ENCODE results near the gene MYL4.

The MYL4 gene

GRCh38 chr17:47192554-47192953 is 16.6 kb upstream of the MYL4 start:
- Histone ChIP-seq H3K9me3 (ENCODE audit: control insufficient read depth, low read length) (no peaks in the 10 kb centered on the region), H3K27ac (ENCODE audit: insufficient read depth, low read depth, low read length, poor library complexity, severe bottlenecking) (no peak overlapping the region)
- 88 to 97% methylated on average over 4 to 6 of the region's 6 CpGs for WGBS, 2 experiments

GRCh38 chr17:47193931-47194511 is 15.1 kb upstream of the MYL4 start:
- Histone ChIP-seq H3K27me3 (ENCODE audit: control insufficient read depth, insufficient read depth, low read length, poor library complexity, severe bottlenecking) (no peaks in the 10 kb centered on the region), H3K9me3 (ENCODE audit: control insufficient read depth, low read length) (no peaks in the 10 kb centered on the region), H3K27ac (ENCODE audit: insufficient read depth, low read depth, low read length, poor library complexity, severe bottlenecking) (no peak overlapping the region), H3K4me3 (ENCODE audit: insufficient read depth, low read depth, low read length) (no peak overlapping the region), H3K4me1 (ENCODE audit: control insufficient read depth, insufficient read depth, low read length) (no peaks in the 10 kb centered on the region), H3K36me3 (ENCODE audit: control insufficient read depth, insufficient read depth, low read length) (no peaks in the 10 kb centered on the region)
- WGBS, 2 experiments: 97 to 98% methylated on average over 4 of the region's 4 CpGs

More at GRCh38 chr17:47192554-47192953, 16.6 kb upstream of the MYL4 start:
- no peaks in the 10 kb centered on the region for H3K27me3 ChIP-seq (ENCODE audit: control insufficient read depth, insufficient read depth, low read length, poor library complexity, severe bottlenecking)
- no peak overlapping the region for H3K4me3 ChIP-seq (ENCODE audit: insufficient read depth, low read depth, low read length)
- no peaks in the 10 kb centered on the region for H3K4me1 ChIP-seq (ENCODE audit: control insufficient read depth, insufficient read depth, low read length)
- no peaks in the 10 kb centered on the region for H3K36me3 ChIP-seq (ENCODE audit: control insufficient read depth, insufficient read depth, low read length)

GRCh38 chr17:47197821-47198220 is 11.3 kb upstream of the MYL4 start:
- H3K4me3 ChIP-seq (ENCODE audit: insufficient read depth, low read depth, low read length): no peak overlapping the region
- H3K27ac ChIP-seq (ENCODE audit: insufficient read depth, low read depth, low read length, poor library complexity, severe bottlenecking): no peak overlapping the region

GRCh38 chr17:47199627-47200324 is 9.4 kb upstream of the MYL4 start:
- Histone ChIP-seq H3K27me3 (ENCODE audit: control insufficient read depth, insufficient read depth, low read length, poor library complexity, severe bottlenecking) (no peaks in the 10 kb centered on the region), H3K4me1 (ENCODE audit: control insufficient read depth, insufficient read depth, low read length) (no peaks in the 10 kb centered on the region), H3K9me3 (ENCODE audit: control insufficient read depth, low read length) (no peaks in the 10 kb centered on the region), H3K27ac (ENCODE audit: insufficient read depth, low read depth, low read length, poor library complexity, severe bottlenecking) (no peak overlapping the region), H3K36me3 (ENCODE audit: control insufficient read depth, insufficient read depth, low read length) (no peaks in the 10 kb centered on the region), H3K4me3 (ENCODE audit: insufficient read depth, low read depth, low read length) (no peak overlapping the region)
- 95 to 97% methylated on average over 8 of the region's 8 CpGs for WGBS, 2 experiments

More at GRCh38 chr17:47197821-47198220, 11.3 kb upstream of the MYL4 start:
- Histone ChIP-seq H3K4me1 (ENCODE audit: control insufficient read depth, insufficient read depth, low read length) (no peaks in the 10 kb centered on the region), H3K9me3 (ENCODE audit: control insufficient read depth, low read length) (no peaks in the 10 kb centered on the region), H3K36me3 (ENCODE audit: control insufficient read depth, insufficient read depth, low read length) (no peaks in the 10 kb centered on the region), H3K27me3 (ENCODE audit: control insufficient read depth, insufficient read depth, low read length, poor library complexity, severe bottlenecking) (no peaks in the 10 kb centered on the region)

- Histone ChIP-seq H3K27ac (ENCODE audit: insufficient read depth, low read depth, low read length, poor library complexity, severe bottlenecking) (no peak overlapping the region), H3K4me3 (ENCODE audit: insufficient read depth, low read depth, low read length) (no peak overlapping the region), H3K27me3 (ENCODE audit: control insufficient read depth, insufficient read depth, low read length, poor library complexity, severe bottlenecking) (no peaks in the 10 kb centered on the region), H3K4me1 (ENCODE audit: control insufficient read depth, insufficient read depth, low read length) (no peaks in the 10 kb centered on the region), H3K36me3 (ENCODE audit: control insufficient read depth, insufficient read depth, low read length) (no peaks in the 10 kb centered on the region), H3K9me3 (ENCODE audit: control insufficient read depth, low read length) (no peaks in the 10 kb centered on the region)
- WGBS, 2 experiments: 80 to 81% methylated on average over 4 of the region's 4 CpGs
These were observed 8.9 kb upstream of the MYL4 start for GRCh38 chr17:47200325-47200664.

GRCh38 chr17:47201166-47201565 is 8.0 kb upstream of the MYL4 start:
- no peak overlapping the region for H3K27ac ChIP-seq (ENCODE audit: insufficient read depth, low read depth, low read length, poor library complexity, severe bottlenecking)

GRCh38 chr17:47203984-47204721 is 5.0 kb upstream of the MYL4 start:
- H3K4me1 ChIP-seq (ENCODE audit: control insufficient read depth, insufficient read depth, low read length): peaks cover 15% of the 10 kb centered on the region
- 85 to 91% methylated on average over 6 of the region's 6 CpGs for WGBS, 2 experiments

More at GRCh38 chr17:47201166-47201565, 8.0 kb upstream of the MYL4 start:
- Histone ChIP-seq H3K4me1 (ENCODE audit: control insufficient read depth, insufficient read depth, low read length) (peaks cover 4% of the 10 kb centered on the region), H3K4me3 (ENCODE audit: insufficient read depth, low read depth, low read length) (no peak overlapping the region), H3K36me3 (ENCODE audit: control insufficient read depth, insufficient read depth, low read length) (no peaks in the 10 kb centered on the region), H3K9me3 (ENCODE audit: control insufficient read depth, low read length) (no peaks in the 10 kb centered on the region), H3K27me3 (ENCODE audit: control insufficient read depth, insufficient read depth, low read length, poor library complexity, severe bottlenecking) (no peaks in the 10 kb centered on the region)
- WGBS, 2 experiments: 74 to 86% methylated on average over 4 of the region's 4 CpGs

GRCh38 chr17:47204722-47205418 is 4.3 kb upstream of the MYL4 start:
- WGBS, 2 experiments: 89 to 92% methylated on average over 6 of the region's 6 CpGs
- Histone ChIP-seq H3K27ac (ENCODE audit: insufficient read depth, low read depth, low read length, poor library complexity, severe bottlenecking) (no peak overlapping the region), H3K4me3 (ENCODE audit: insufficient read depth, low read depth, low read length) (no peak overlapping the region)

More at GRCh38 chr17:47203984-47204721, 5.0 kb upstream of the MYL4 start:
- no peak overlapping the region for H3K4me3 ChIP-seq (ENCODE audit: insufficient read depth, low read depth, low read length)
- H3K27me3 ChIP-seq (ENCODE audit: control insufficient read depth, insufficient read depth, low read length, poor library complexity, severe bottlenecking): no peaks in the 10 kb centered on the region
- no peaks in the 10 kb centered on the region for H3K36me3 ChIP-seq (ENCODE audit: control insufficient read depth, insufficient read depth, low read length)
- no peak overlapping the region for H3K27ac ChIP-seq (ENCODE audit: insufficient read depth, low read depth, low read length, poor library complexity, severe bottlenecking)
- H3K9me3 ChIP-seq (ENCODE audit: control insufficient read depth, low read length): no peaks in the 10 kb centered on the region

GRCh38 chr17:47205419-47205963 is 3.7 kb upstream of the MYL4 start:
- Histone ChIP-seq H3K36me3 (ENCODE audit: control insufficient read depth, insufficient read depth, low read length) (no peaks in the 10 kb centered on the region), H3K27ac (ENCODE audit: insufficient read depth, low read depth, low read length, poor library complexity, severe bottlenecking) (no peak overlapping the region), H3K4me1 (ENCODE audit: control insufficient read depth, insufficient read depth, low read length) (peaks cover 19% of the 10 kb centered on the region), H3K4me3 (ENCODE audit: insufficient read depth, low read depth, low read length) (no peak overlapping the region), H3K9me3 (ENCODE audit: control insufficient read depth, low read length) (no peaks in the 10 kb centered on the region), H3K27me3 (ENCODE audit: control insufficient read depth, insufficient read depth, low read length, poor library complexity, severe bottlenecking) (no peaks in the 10 kb centered on the region)
- 69 to 75% methylated on average over 9 of the region's 9 CpGs for WGBS, 2 experiments

More at GRCh38 chr17:47204722-47205418, 4.3 kb upstream of the MYL4 start:
- Histone ChIP-seq H3K27me3 (ENCODE audit: control insufficient read depth, insufficient read depth, low read length, poor library complexity, severe bottlenecking) (no peaks in the 10 kb centered on the region), H3K36me3 (ENCODE audit: control insufficient read depth, insufficient read depth, low read length) (no peaks in the 10 kb centered on the region), H3K9me3 (ENCODE audit: control insufficient read depth, low read length) (no peaks in the 10 kb centered on the region), H3K4me1 (ENCODE audit: control insufficient read depth, insufficient read depth, low read length) (peaks cover 19% of the 10 kb centered on the region)

Data from ectodermal cell (in vitro differentiated cells).